ENCODE results near the gene MROH7.

MROH7 gene

DNA sequence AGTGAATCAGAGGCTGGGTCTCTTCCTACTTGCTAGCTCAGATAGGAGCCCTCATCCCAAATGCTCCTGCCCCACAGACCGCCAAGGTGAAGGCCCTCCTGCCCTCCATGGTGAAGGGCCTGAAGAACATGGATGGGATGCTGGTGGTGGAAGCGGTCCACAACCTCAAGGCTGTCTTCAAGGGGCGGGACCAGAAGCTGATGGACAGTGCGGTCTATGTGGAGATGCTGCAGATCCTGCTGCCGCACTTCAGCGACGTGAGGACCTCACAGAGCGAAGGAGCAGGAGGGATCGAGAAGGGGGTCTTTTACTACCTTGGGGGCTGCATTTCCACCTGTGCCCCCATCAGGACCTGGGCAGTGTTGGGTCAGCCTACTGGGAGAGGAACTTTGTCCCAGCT lies 59.5 kb downstream of the MROH7 start:
- no peak for DNase-seq

DNA sequence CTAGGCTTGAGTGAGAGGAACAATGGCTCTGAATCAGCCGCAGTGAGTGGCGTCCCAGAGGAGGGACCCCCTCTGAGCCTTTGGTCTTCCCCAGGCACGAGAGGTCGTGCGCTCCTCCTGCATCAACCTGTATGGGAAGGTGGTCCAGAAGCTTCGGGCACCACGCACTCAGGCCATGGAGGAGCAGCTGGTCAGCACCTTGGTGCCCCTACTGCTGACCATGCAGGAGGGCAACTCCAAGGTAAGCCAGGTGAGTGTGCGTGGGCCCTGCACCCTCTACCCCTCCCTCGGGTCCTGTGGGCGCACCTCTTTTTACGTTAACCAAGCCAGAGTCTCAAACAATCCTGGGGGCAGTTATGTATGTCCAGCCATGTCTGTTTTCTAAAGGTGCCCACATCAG lies 60.4 kb downstream of the MROH7 start:
- no peak for DNase-seq

DNA sequence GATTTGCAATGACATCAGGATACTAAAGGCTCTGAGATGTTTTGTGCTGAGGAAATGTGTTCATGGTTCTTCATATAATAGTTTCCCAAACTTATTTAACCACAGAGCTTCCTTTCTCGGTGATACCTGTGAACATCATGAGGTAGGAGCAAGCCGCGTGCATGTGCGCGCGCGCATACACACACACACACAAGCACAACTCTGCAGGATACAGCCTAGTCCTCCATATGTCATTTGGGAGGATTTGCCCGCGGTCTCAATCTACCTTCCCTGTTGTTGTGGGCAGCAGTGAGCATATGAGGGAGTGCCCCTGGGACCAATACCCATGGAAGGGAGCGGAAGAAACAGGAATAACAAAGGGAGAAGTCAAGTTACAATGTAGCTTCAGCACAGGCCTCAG lies 61.9 kb downstream of the MROH7 start:
- DNase-seq, result no peak

DNA sequence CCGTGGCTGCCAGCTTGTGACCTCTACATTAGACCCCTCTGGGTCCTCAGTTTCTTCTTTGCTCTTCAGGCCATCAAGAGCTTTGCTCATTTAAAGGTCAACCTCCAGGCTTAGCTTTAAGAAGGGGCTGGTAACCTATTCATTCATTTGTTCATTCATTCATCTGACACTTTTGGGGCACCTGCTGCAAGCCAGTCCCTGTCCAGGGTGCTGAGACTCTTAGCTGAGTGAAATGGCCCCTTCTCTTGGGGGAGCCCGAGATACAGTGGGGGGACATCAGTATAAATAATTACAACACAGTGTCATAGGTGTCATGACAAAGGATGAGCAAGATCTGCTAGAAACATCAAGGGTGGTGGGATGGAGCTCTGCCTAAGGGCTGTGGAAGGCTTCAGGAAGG lies 63.6 kb downstream of the MROH7 start:
- no peak for DNase-seq

DNA sequence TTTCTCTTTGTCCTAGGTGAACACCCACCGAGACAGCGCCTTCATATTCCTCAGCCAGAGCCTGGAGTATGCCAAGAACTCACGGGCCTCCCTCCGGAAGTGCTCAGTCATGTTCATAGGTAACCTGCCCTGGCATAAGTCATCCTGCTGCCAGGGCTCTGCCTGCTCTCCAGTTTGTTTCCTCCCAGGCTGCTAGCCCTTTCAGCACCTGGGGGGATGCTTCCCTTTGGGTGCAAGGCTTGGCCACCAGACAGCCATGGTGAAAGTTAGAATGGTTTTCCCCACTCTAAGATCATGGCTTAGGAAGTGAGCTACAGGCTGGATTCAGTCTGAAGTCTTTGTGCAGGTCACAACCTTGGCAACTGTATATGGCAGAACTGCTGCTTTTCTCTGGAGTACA lies 64.8 kb downstream of the MROH7 start:
- DNase-seq, result no peak

DNA sequence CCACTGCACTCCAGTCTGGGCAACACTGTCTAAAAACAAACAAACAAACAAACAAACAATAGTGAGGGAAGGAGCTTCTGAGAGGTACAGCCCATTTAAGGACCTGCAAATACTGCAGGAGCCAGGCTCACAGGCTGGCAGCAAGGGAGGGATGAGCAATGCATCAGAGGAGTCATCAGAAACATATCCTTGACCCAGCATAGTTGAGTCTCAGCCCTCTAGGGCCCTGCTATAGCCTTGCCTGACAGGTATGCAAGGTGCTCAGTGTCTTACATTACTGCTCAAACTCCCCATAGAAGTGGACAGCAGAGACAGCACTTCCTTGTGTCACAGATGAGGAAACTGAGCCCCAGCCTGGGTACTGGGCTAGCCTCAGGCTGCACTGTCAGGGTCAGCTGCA lies 66.8 kb downstream of the MROH7 start:
- no peak for DNase-seq

DNA sequence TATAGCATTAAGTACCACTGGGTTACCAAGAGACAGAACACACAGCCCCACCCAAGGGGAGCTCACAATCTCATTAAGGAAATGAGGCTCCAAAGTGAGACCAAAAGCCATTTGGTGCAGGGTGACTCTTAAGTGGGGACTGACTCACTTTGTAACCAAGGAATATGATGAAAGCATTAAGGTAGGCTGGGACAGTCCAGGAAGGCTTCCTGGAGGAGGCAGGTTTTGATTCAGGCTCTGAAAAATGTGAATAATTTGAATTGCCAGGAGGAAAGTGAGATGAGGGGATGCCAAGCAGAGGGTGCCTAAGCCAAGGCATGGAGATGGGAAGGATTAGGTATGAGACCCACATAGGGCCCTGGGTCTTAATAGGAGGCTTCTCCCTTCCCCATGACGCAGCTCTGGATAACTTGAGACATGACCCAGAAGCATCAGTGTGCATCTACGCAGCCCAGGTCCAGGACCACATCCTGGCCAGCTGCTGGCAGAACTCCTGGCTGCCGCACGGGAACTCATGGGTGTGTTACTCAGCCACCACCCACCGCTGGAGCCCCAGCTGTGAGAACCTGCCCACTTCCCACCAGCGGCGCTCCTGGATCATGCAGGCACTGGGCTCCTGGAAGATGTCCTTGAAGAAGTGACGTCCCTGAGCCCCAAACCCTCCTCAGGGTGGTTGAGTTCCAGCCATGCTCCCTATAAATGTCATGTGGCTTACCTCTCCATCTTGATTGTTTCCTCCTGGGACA lies 68.1 kb downstream of the MROH7 start:
- no peak for DNase-seq

DNA sequence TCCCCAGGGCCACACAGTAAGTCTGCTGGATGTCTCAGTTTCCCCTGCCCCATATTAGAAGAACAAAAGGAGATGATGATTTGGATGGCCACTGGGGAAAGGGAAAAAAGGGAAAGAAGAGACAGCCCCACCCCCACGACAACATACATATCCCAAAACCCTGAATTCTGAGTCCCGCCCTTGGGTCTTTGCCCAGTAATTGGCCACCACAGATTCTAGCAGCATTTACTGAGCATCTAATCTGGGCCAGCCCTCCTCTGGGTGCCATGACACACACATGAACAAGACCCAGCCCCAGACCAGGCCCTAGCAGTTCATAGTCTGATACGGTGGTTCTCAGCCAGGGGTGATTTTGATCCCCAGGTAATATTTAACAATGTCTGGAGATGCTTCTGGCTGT lies 68.8 kb downstream of the MROH7 start:
- no peak for DNase-seq

DNA sequence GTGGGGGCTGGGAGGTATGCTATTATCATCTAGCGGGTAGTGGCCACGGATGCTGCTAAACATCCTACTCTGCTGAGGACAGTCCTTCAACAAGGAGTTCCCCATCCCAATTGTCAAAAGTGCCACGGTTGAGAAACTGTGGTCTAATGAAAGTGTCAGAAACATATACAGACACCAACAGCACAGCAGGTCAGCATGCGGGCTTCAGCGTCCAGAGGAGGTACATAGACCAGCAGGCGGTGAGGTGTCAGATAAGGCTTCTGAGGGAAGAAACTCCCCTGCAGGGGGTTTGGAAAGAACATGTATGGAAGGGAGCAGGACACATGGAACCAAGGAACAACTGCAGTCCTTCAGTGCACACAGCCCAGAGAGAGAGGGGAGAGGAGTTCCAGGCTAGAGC lies 69.3 kb downstream of the MROH7 start:
- DNase-seq, result no peak

DNA sequence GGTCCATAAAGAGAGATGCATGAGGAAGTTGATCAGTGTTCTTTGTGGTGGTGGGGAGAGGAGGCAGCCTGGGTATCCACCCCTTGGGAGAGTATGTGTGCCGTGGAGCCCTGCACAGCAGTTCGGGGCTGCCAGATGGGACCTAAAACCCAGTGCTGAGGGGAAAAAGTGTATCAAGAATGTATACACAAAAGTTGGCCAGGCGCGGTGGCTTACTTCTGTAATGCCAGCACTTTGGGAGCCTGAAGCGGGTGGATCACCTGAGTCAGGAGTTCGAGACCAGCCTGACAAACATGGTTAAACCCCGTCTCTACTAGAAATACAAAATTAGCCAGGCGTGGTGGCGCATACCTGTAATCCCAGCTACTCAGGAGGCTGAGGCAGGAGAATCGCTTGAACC lies 70.0 kb downstream of the MROH7 start:
- DNase-seq, result no peak

DNA sequence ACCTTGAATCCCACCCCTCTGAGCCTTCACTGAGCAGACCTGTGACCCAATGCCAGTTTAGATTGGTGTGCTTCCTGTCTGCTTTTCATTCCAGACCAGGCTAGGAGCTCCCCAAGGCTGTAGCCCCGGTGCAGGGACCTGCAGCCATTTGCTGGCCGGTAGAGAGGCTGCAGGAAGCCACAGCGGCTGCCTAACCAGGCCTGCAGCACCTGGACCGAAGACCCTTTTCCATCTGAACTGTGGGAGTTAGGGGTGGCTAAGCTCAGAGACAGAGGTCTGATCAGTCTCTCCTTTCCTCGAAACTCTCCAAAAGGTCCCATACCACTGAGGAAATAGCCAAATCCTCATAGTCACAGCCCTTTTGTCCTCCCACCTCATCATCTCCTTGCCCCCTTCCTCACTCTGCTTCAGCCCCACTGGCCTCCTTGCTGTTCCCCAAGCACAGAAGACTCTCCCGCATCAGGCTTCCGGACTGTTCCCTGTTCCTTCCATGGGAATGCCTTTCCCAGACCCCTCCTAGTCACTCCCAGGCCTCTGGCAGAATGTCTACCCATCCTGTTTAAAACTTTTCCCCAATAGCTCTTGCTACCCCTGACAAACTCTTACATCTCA lies 73.4 kb downstream of the MROH7 start:
- no peak for DNase-seq

DNA sequence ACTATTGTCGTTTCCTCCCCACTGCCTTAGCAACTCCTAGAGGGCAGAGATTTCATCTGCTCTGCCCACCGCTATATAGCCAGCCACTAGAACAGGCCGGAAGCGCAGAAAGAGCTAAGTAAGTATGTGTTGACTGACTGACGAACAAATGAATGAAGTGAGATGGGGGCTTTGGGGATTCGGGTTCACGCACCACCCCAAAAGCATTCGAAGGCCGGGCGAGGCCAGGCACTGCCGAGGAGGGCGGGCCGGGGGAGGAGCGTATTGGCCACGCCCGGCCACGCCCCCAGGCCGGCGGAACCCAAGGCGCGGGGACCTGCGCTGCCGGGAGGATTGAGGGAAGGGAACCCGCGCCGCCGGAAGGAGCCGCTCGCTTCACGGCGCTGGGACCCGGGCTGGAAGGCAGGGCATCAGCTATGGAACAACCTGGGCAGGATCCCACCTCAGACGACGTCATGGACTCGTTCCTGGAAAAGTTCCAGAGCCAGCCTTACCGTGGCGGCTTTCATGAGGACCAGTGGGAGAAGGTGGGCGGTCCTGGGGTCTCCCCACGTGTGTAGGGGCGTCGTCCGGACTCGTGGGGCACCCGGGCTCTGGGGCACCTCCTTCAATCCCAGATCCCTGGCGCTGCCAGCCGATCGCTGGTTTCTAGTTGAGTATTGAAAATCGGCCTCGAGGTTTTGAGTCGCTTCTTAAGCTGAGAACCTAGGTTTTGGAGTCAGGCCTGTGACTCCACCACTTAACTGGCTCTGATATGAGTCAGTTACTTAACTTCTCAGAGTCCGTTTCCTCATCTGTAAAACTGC lies 74.1 kb downstream of the MROH7 start, which contains the start of gene TTC4:
TSS of gene TTC4 (plus strand) at position 369 of the 806 bp plus-strand sequence. CDS start at position 417, 48 bp downstream.
- DNase-seq, result peak; percentile 84

DNA sequence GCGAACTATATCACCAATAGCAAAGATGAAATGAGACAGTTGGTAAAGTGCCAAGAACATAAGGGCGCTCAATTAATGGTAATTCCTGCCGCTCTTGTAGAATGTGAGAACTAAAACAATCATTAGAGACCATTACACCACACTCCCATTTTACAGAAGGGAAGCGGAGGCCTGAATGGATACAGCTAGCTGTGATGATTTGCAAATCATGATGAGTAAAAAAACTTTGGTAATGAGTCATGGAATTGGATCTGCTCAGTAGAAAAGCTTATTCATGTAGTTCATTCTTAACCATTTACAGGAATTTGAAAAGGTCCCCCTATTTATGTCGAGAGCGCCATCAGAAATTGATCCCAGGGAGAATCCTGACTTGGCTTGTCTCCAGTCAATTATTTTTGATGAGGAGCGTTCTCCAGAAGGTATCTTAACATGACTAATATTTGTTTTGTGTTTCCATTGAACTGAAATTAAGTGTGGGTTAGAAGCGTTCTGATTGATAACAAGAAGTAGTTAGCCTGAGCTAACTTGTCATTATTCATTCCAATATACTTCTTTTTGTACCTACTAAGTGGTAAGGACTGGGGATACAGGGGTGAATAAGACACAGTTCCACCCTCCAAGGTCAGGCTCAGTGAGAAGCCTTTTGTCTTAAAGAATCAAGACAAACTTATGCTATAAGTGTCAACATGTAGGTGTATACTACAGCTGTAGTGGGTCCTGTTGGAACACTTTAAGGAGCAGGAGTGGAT lies 74.9 kb downstream of the MROH7 start:
- DNase-seq, result no peak

DNA sequence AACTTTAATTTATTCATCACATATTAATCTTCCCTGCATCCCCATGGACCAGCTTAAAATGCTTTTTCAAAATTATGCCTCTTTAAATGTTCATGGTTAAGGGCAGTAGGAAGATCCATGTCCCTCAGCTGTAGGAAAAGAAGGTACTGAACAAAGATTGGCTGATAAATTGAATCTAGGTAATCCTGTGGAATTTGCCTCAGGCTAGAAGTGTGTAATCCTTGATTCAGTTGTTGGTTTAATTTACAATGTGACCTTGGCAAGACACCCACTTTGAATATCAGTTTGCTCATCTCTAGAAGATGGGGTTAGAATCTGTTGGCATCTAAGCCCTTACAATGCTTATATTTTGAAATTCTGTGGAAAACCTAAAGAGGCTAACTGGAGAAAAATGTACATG lies 80.1 kb downstream of the MROH7 start:
- DNase-seq, result no peak

DNA sequence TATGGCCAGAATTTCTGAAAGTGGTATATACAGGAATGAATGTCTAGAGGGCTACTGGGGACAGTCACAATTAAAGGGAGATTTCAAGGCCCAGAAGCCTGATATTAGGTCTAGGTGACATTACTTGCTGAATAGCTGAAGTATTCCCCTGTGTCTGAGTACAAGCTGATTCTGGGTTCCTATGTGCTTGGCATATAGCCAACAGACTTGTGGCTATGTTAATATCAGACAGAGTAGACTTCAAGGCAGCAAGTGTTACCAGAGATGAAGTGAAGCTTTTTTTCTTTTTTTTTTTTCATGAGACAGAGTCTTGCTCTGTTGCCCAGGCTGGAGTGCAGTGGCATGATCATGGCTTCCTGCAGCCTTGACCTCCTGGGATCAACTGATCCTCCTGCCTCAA lies 82.4 kb downstream of the MROH7 start:
- DNase-seq, result no peak

DNA sequence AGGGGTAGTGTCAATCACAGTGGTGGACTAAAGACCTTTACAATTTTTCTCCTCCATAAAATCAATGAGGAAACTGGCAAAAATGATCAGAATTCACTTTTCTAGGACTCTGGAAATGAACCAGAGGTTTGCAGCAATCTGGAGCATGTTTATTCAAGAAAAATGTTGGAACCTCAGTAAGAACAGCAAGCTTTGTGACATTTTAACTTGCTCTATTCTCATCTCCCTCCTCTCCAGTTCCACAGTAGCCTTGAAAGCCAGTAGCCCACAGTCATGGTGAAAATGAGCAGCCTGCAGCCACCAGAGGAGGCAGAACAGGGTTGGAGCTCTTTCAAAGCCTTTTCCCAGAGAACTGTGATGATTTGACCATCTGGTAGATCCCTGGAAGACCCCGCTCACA lies 83.2 kb downstream of the MROH7 start:
- no peak for DNase-seq

DNA sequence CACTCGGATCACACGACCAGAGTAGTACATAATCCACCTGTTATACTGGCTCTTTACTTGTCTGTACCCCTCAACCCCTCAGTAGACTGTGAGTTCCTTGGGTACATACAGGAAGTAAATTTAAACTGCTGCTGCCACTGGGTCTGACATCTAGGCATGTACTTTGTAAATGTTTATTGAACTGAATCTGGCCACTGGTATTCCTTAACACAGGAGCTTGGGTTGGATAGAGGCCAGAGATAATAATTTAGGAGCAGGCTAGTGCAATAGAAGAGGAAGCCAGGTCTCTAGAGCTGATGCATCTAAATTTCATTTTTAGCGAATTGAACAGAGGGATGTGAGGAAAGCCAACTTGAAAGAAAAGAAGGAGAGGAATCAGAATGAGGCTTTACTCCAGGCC lies 86.4 kb downstream of the MROH7 start:
- no peak for DNase-seq

DNA sequence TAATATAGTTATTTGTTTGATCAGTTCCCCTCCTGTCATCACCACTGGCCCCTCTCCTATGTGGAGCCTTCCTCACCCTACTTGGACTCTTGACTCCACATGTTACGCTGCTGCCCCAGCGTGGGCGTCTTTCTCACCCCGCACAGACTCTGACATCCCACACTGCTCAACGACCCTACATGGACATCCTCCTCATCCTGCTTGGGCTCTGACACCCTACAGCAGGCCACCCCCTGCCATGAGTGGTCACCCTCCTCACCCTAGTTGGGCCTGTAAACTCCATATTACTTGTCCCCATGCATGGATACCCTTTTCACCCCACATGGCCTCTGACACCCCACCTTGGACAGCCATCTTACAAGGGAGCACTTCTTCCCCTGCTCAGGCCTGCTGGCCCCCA lies 95.1 kb downstream of the MROH7 start:
- no peak for DNase-seq

DNA sequence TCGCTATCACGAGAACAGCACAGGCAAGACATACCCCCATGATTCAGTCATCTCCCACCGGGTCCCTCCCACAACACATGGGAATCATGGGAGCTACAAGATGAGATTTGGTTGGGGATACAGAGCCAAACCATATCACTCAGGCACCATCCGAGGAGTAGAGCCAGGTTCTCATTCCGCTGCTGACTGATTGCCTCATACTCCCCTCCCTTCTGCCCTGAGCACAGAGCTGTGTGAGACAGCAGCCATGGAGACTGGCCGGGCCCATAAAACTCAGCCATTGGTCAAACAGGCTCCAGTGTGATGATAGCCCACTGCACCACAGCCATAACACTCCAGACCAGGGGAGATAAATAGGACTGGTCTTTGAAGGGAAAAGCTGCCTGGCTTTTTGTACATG lies 96.7 kb downstream of the MROH7 start:
- no peak for DNase-seq

DNA sequence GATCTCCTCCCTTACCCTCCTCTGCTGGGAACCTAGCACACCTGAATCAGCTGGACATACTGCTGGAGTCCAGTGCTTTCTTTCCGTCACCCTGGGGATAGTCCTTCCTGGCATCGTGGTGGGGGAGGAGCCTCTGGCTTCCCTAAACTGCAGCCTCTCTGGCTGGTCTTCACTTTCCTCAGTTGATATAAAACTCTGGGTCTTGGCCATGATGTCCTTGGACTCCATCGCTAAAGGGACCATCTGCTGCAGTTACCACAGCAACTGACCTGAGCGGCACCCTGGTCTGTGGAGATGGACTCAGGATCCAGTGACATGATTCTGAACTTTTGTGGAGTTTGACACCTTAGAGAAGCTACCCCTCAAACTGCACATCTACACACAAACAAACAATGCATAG lies 99.9 kb downstream of the MROH7 start:
- DNase-seq, result no peak

DNA sequence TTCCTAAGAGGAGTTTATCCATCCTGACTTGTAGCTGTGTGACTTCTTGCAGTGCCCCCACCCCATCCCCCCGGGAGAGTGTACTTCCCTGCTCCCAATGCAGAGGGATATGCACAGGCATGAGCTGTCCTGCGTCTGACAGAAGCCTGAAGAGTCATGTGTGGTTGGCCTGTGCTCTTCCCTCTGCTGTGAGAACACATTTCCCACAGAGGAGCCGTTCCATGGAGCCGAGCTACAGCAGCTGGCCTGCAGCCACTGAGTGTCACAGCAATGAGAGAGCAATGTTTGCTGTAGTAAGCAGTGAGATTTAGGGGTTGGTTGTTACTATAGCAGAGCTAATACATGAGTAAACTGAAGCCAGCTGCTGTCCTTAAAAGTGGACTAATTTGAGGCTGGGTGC lies 100.7 kb downstream of the MROH7 start:
- no peak for DNase-seq

DNA sequence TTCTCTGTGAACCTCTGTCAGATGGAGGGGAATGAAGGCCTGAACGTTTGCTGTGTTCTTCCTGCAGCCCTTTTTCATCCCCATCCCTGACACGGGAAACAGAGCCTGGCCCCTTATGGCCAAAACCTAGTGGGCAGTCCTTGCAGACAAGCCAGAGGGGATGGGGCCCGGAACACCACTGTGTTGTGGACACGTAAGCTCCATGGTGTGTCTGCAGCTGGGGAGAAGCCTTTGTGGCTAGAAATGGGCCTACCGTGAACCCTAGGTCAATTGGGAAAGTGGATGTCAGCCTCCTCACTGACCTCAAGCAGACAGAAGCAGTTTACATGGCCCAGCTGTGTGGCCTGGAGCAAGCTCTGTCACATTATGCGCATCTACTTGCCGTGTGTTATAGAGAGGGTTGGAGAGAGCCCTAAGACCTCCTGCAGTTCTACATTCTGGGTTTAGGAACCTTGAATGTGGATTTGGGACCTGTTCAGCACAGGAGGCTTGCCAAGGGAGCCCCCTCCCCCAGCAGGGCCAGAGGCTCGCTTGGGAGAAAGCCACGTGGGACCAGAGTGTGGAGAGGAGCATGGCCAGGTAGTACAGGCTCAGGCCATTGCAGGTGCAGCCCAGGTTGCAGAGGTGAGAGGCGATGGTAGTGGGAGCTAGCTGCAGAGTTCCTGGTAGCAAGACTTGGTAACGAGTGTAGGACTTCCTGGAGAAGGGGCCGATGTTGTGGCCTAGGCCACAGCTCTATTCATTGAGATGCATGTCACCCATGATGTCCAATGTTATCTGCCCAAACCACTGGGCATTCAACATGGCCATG lies 102.0 kb downstream of the MROH7 start:
- DNase-seq, result no peak

All from stimulated activated CD4-positive, alpha-beta T cell treated with anti-CD3 and anti-CD28 coated beads, Interleukin-4, amount 100 ng/mL, for 1 hour (primary cell).